Hepatic stellate cell (primary cell): ENCODE data around the gene UQCR11.

Experiments
- DNase-seq: peaks from one replicate; pipeline ENCODE4 v3.0.0; 2011; ENCODE audit warnings: low spot score

Gene UQCR11

DNA sequence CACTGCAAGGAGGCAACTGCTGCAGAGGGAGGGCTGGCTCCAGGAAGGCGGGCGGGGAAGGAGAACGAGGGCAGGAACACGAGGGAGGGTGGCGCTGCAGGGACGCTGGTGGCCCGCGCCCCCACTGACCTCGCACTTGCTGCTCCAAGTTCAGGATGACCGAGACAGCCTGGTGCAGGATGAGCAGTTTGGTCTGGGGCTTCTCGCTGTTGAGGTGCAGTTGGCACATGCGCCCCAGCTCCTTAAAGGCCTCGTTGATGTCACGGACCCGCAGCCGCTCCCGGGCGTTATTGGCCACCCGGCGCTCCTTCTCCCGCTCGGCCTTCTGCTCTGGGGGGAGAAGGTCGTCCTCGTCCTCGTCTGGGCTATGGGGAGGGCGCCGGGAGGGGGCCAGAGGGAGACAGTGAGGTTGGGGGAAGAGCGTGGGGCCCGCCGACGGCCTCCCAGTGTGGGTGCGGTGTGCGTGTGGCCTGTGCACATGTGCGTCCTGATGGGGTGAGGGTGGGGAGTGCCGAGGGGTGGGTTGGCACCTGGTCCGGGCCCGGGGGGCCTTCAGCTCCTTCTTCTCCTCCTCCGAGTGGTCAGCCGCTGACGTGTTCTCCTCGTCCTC is 10.0 kb upstream of the UQCR11 start:
- DNase-seq: no peak

- no peak for DNase-seq
These were observed 8.7 kb upstream of the UQCR11 start for GRCh38 chr19:1613808-1614570.

GRCh38 chr19:1613146-1613545 is 7.9 kb upstream of the UQCR11 start:
- DNase-seq: no peak

DNA sequence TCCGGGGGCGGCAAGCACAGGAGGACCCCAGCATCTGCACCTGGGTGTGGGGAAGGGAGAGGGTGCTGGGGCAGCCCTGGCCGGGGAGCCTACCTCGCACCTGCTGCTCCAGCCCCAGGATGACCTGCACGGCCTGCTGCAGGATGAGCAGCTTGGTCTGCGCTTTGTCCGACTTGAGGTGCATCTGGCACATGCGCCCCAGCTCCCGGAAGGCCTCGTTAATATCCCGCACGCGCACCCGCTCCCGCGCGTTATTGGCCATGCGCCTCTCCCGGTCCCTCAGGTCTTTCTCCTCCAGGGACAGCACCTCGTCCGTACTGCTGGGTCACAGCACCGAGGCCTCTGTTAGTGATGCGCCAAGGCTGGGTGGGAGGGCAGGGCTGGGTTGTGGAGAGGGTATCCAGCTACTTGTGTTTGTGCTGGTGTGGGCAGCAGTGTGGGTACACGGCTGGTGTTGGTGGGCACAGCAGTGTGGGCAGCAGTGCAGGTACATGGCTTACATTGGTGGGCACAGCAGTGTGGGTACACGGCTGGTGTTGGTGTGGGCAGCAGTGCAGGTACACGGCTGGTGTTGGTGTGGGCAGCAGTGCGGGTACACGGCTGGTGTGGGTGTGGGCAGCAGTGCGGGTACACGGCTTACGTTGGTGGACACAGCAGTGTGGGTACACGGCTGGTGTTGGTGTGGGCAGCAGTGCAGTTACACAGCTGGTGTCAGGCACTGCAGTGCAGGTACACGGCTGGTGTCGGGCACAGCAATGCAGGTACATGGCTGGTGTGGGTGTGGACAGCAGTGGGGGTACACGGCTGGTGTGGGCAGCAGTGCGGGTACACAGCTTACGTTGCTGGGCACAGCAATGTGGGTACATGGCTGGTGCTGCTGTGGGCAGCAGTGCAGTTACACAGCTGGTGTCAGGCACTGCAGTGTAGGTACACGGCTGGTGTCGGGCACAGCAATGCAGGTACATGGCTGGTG is 7.1 kb upstream of the UQCR11 start:
- no peak for DNase-seq

DNA sequence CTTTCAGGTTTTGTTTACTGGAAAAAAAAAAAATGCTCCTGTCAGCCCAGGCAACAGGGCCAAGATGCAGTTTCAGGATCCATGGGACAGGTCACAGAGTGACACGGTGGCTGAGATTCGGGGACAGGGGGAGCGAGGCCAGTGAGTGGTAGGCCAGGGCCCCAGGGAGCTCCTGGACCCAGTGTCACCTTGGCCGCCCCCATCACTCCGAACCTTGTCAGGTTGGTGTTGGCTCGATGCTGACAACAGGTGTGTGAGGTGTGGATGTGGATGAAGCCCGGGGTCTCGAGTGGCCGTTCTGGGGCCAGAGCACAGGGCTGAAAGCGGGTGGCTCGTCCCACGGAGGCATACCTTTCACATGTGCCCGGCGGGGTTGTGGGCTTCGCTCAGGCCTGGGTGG is 6.1 kb upstream of the UQCR11 start:
- no peak for DNase-seq

- DNase-seq: no peak
These were observed 5.3 kb upstream of the UQCR11 start for GRCh38 chr19:1610579-1610978.

GRCh38 chr19:1609680-1610474 is 4.6 kb upstream of the UQCR11 start:
- DNase-seq: no peak

- DNase-seq: no peak
These were observed 3.8 kb upstream of the UQCR11 start for GRCh38 chr19:1609103-1609396.

GRCh38 chr19:1608359-1609102 is 3.3 kb upstream of the UQCR11 start:
- DNase-seq: no peak

GRCh38 chr19:1606138-1606651 is 933 bp upstream of the UQCR11 start:
- peak; percentile 50 for DNase-seq

DNA sequence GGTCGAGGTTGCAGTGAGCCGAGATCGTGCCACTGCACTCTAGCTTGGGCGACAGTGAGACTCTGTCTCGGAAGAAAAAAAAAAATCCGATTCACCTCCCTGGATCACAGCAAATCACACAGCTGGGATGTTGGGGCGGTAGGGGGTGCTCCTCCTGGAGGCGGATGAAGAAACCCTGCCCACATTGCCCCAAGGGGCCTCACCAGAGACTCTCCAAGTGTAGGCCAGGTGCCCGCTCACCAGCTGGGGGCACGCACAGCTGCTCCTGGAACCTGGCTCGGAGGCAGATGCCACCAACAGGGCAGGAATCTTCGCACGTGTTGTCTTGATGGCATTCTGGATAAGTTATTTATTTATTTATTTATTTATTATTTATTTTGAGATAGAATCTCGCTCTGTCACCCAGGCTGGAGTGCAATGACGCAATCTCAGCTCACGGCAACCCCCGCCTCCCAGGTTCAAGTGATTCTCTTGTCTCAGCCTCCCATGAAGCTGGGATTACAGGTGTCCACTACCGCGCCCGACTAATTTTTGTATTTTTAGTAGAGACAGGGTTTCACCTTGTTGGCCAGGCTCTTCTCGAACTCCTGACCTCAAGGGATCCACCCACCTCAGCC is 3.1 kb downstream of the UQCR11 start:
- DNase-seq: no peak

DNA sequence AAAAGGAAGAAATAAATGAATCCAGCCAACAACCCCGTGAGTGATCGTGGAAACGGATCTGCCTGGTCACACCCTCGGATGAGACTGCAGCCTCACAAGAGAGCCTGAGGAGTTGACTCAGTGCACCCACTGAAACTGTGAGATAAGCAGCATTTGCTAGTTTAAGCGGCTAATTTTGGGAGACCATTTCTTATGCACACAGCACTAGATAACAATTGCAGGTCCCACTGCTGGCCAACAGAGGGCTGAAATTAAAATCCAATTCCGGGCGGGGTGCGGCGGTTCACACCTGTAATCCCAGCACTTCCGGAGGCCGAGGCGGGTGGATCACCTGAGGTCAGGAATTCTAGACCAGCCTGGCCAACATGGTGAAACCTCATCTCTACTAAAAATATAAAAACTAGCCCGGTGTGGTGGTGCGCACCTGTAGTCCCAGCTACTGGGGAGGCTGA is 3.6 kb downstream of the UQCR11 start:
- DNase-seq: no peak

- DNase-seq: no peak
These were observed 5.8 kb downstream of the UQCR11 start for GRCh38 chr19:1599460-1599846.

- DNase-seq: no peak
These were observed 6.3 kb downstream of the UQCR11 start for GRCh38 chr19:1598777-1599459.

DNA sequence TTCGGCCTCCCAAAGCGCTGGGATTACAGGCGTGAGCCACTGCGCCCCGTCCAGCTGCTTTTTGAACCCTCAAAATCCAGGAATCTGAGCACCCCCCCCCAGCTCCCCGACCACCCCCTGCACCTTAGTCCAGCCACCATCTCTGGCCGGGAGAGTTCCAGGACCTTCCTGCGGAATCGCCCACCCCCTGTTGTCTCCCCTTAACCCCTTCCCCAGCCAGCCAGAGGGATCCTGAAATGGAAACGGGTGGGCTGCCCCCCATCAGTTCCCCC is 11.8 kb downstream of the UQCR11 start:
- DNase-seq: no peak

- DNase-seq: peak; percentile 98
These were observed 12.3 kb downstream of the UQCR11 start, which contains the start of gene MBD3 for GRCh38 chr19:1592755-1593500. Gene MBD3, minus strand, starts transcription at chr19:1592865. Its CDS starts 234 bp downstream, at chr19:1592631.

DNA sequence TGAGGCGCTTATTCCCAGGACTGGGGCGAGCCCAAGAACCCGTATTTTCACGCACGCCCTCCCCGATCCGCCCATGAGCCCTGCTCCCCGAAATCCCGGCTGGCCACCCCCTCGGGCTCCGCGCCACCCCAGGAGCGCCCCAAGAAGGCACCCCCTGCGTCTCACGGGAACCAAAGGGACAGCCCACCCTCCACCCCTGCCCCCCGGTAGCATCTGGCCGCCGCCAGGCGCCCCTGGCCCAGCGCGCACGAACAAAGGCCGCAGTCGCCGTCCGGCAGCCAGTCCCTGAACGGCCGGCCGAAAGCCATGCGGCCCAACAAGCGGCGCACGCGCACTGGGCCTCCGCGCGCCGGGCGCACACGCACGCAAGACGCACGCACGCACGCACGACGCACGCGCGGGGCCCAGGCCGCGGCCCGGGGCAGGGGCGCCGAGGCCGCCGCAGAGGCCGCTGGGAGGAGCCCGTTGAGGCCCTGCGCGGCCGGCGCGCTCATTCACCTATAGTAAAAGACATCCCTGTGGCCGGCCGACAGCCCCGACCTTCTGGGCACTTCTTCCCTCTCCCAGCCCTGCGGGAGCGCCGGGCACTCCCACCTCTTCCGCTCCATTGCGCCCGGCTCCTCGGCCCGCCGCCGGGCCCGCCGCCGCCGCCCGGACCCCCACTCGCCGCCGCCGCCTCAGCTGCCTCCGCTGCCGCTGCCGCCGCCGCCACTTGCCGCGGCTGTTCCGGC is 13.1 kb downstream of the UQCR11 start:
- peak; percentile 97 for DNase-seq

GRCh38 chr19:1591421-1592023 is 13.7 kb downstream of the UQCR11 start:
- DNase-seq: no peak
